Endothelial cell of umbilical vein (primary cell): ENCODE results near the gene MANBA. TPM values are rescaled to one million over a fixed set of nuclear protein-coding genes. Genes with fewer than 3 reads are reported as not detected.

Experiments
- BruUV-seq: library from RNA; stranded (reverse); fragments of 400-500 nt; replicated peaks from 2 replicates; lab custom pipeline; 2021; lab: Mats Ljungman, UMichigan
- CTCF ChIA-PET: fragments of 300-600, 350-600 bp; sonication (Branson Sonifier 250); formaldehyde crosslinking; loops from one replicate; lab custom pipeline; 2021; ENCODE audit warnings: antibody characterized with exemption, inconsistent platforms; lab: Charles Lee
- POLR2A ChIA-PET: fragments of 300-600, 350-600 bp; sonication (Branson Sonifier 250); formaldehyde crosslinking; loops from one replicate; lab custom pipeline; 2021; ENCODE audit warnings: antibody characterized with exemption, inconsistent platforms; lab: Charles Lee
- DNase-seq: peaks from one replicate; pipeline ENCODE4 v3.0.0-alpha.2; 2011; ENCODE audit warnings: low read depth, low spot score
- FAIRE-seq: peaks from 2 replicates; lab custom pipeline; 2011; peaks lifted over from hg19 to GRCh38; lab: Jason Lieb, UNC
- H2AFZ ChIP-seq: 2 replicates; pipeline ENCODE4 v1.6.0; 2012; ENCODE audit warnings: low read depth, low read length, control low read depth, inconsistent platforms
- H3K27ac ChIP-seq: 2 replicates; pipeline ENCODE4 v1.5.1; 2011; ENCODE audit warnings: low read depth, mild to moderate bottlenecking, control low read depth, low read length, moderate library complexity; ENCODE audit not compliant: insufficient read depth
- H3K27me3 ChIP-seq, 2 experiments: 2 replicates each; pipeline versions ENCODE4 v1.6.0 to v1.6.1; 2011; ENCODE audit warnings: low read length in 2 of 2, mixed read lengths in 1 of 2; ENCODE audit not compliant: control insufficient read depth in 2 of 2, insufficient read depth in 2 of 2
- H3K36me3 ChIP-seq, 2 experiments: 2 replicates in 1 of 2; 3 replicates in 1 of 2; pipeline ENCODE4 v1.5.1; 2011; ENCODE audit warnings: low read length in 2 of 2, mild to moderate bottlenecking in 1 of 2, moderate library complexity in 1 of 2; ENCODE audit not compliant: control insufficient read depth in 2 of 2, insufficient read depth in 2 of 2; ENCODE audit errors: extremely low read depth in 1 of 2
- H3K4me1 ChIP-seq: 3 replicates; pipeline ENCODE4 v1.5.1; 2011; ENCODE audit warnings: mild to moderate bottlenecking, low read length; ENCODE audit not compliant: control insufficient read depth, insufficient read depth; ENCODE audit errors: extremely low read depth
- H3K4me2 ChIP-seq: 2 replicates; pipeline ENCODE4 v1.6.1; 2011; ENCODE audit warnings: low read length, control low read depth, mixed read lengths; ENCODE audit not compliant: insufficient read depth
- H3K4me3 ChIP-seq, 3 experiments: fragments of 200-600 bp in 1 of 3; sonication (generic), shearing (Covaris generic) in 1 of 3; replicated peaks in 1 of 3; 2 replicates each; pipeline ENCODE4 v1.5.1; 2011 to 2016; ENCODE audit warnings: control low read depth in 3 of 3, low read length in 3 of 3, mild to moderate bottlenecking in 2 of 3, inconsistent platforms in 1 of 3, low read depth in 1 of 3, moderate library complexity in 1 of 3; ENCODE audit not compliant: insufficient read depth in 1 of 3
- H3K79me2 ChIP-seq: 2 replicates; pipeline ENCODE4 v1.6.0; 2012; ENCODE audit warnings: low read length, inconsistent platforms; ENCODE audit not compliant: control insufficient read depth, insufficient read depth
- H3K9ac ChIP-seq: replicated peaks from 2 replicates; pipeline ENCODE3; 2011; ENCODE audit warnings: low read length, control low read depth; ENCODE audit not compliant: insufficient read depth; ENCODE audit errors: extremely low read depth
- H3K9me1 ChIP-seq: replicated peaks from 3 replicates; pipeline ENCODE4 v1.6.0; 2011; ENCODE audit warnings: mild to moderate bottlenecking, low read length; ENCODE audit not compliant: control insufficient read depth, insufficient read depth; ENCODE audit errors: extremely low read depth
- H3K9me3 ChIP-seq: replicated peaks from 2 replicates; pipeline ENCODE4 v1.5.1; 2012; ENCODE audit warnings: low read length, inconsistent platforms; ENCODE audit not compliant: control insufficient read depth, insufficient read depth
- H4K20me1 ChIP-seq: replicated peaks from 2 replicates; pipeline ENCODE3; 2011; ENCODE audit warnings: mild to moderate bottlenecking, low read length; ENCODE audit not compliant: control insufficient read depth, insufficient read depth; ENCODE audit errors: extremely low read depth
- EZH2 ChIP-seq: IDR thresholded peaks from 2 replicates; pipeline ENCODE4 v1.6.1; 2012; ENCODE audit warnings: borderline replicate concordance, low read depth, mild to moderate bottlenecking, moderate library complexity, low read length, inconsistent platforms; ENCODE audit not compliant: severe bottlenecking
- FOS ChIP-seq: IDR thresholded peaks from 2 replicates; pipeline ENCODE4 v1.6.1; 2011; ENCODE audit warnings: mild to moderate bottlenecking, low read length, moderate library complexity, borderline replicate concordance; ENCODE audit not compliant: insufficient read depth
- GATA2 ChIP-seq: IDR thresholded peaks from 2 replicates; pipeline ENCODE4 v1.7.0; 2011; ENCODE audit warnings: low read depth, mild to moderate bottlenecking, moderate library complexity, mixed read lengths, low read length; ENCODE audit not compliant: insufficient read length, insufficient read depth
- JUN ChIP-seq: IDR thresholded peaks from 2 replicates; pipeline ENCODE4 v1.6.1; 2011; ENCODE audit warnings: borderline replicate concordance, low read depth; ENCODE audit not compliant: insufficient read length, insufficient read depth
- MYC ChIP-seq: IDR thresholded peaks from one replicate; pipeline ENCODE4 v1.6.1; 2011; ENCODE audit warnings: mild to moderate bottlenecking, low read depth, low read length
- POLR2A ChIP-seq: IDR thresholded peaks from 2 replicates; pipeline ENCODE4 v1.6.1; 2012; ENCODE audit warnings: low read depth, mild to moderate bottlenecking, control low read depth, low read length
- POLR2AphosphoS5 ChIP-seq: IDR thresholded peaks from 2 replicates; pipeline ENCODE4 v1.6.1; 2012; ENCODE audit warnings: low read depth, mild to moderate bottlenecking, control low read depth, low read length, moderate library complexity; ENCODE audit not compliant: insufficient read depth
- dilution Hi-C: fragments of 300-500 bp; cut with MboI; formaldehyde crosslinking; loops from one replicate; pipeline ENCODE4 v1.15.0; 2019; ENCODE audit warnings: low sequenced_read_pairs; ENCODE audit not compliant: extremely low pct_ligation_motif_present
- intact Hi-C: fragments of 100-400 bp; cut with micrococcal nuclease; formaldehyde crosslinking; loops from one replicate; pipeline ENCODE4 v1.10.0; 2022
- polyA plus RNA-seq, 4 experiments: library from polyadenylated mRNA; depleted of rRNA in 3 of 4; stranded (reverse) in 3 of 4; unstranded in 1 of 4; fragments of >200 nt; gene quantifications; 2 replicates each; pipeline versions ENCODE4 v1.2.1 to v1.2.3, GENCODE V29; 2011 to 2012; ENCODE audit warnings: missing spikeins in 1 of 4
- total RNA-seq: library from RNA; stranded (reverse); gene quantifications from 2 replicates; pipeline ENCODE4 v1.2.3, GENCODE V29; 2021
- TF ChIP-seq, protein P1 (sequence below): IDR thresholded peaks from 2 replicates; pipeline ENCODE4 v1.6.1; 2011; ENCODE audit not compliant: insufficient read depth, insufficient read length
- TF ChIP-seq, protein P2 (sequence below), 2 donors: IDR thresholded peaks; 1 replicate in 1 of 2; 2 replicates in 1 of 2; pipeline ENCODE4 v1.5.1; 2011; ENCODE audit warnings: low read length in 2 of 2, mild to moderate bottlenecking in 2 of 2, moderate library complexity in 2 of 2, control low read depth in 1 of 2, inconsistent platforms in 1 of 2, low read depth in 1 of 2; ENCODE audit not compliant: insufficient read depth in 1 of 2; ENCODE audit errors: extremely low read depth in 1 of 2

Gene MANBA
- total and polyA plus RNA-seq, 2 donors (not counting 3 experiments of a cell fraction or from before 2014, with no cell fraction given): 5.6 to 7.7 TPM

DNA sequence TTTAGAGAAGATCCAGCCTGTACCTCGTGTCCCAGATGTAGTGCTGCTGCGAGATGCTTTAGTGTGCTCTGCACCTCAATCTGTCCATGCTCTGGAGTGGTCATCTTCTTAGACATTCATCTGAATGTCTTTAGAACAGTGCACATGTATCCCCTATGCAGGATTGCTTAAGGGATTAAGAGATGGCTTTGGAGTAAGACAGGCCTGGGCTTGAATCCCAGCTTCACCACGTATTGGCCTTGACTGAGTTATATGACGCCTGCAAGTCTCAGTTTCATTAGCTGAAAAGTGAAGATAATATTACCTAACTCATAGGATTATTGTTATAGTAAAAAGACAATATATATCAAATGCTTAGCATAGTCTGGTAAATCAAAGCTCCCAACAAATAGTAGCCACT lies 161.3 kb downstream of the MANBA start:
- DNase-seq (no peak), FAIRE-seq (no peak)
- Histone ChIP-seq H3K9me3 (no peaks in the 10 kb centered on the region), H3K27ac (no peak overlapping the region), H3K4me3 (no peak overlapping the region), H3K36me3 (peaks cover 19 to 30% of the 10 kb centered on the region in 2 experiments), H3K79me2 (no peaks in the 10 kb centered on the region), H3K9ac (no peak overlapping the region), H4K20me1 (no peaks in the 10 kb centered on the region), H2AFZ (no peak overlapping the region), H3K4me2 (no peak overlapping the region), H3K4me1 (peaks cover 2% of the 10 kb centered on the region), H3K27me3 (no peaks in the 10 kb centered on the region), H3K9me1 (no peaks in the 10 kb centered on the region)
- TF ChIP-seq, protein P1, sequence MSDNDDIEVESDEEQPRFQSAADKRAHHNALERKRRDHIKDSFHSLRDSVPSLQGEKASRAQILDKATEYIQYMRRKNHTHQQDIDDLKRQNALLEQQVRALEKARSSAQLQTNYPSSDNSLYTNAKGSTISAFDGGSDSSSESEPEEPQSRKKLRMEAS: no peak
- TF ChIP-seq MYC (no peak), FOS (no peak), EZH2 (no peak), POLR2AphosphoS5 (no peak)
- intact Hi-C loops (no loop called here), dilution Hi-C loops (no loop called here)
- CTCF ChIA-PET: interaction anchor here (0.7 to 1.5 kb wide), 3 partner anchors 8 to 151 kb away, joined by 3 to 4 read pairs (median 4); no protein-coding TSS in a partner anchor
- BruUV-seq: no TSS peak
- POLR2A ChIA-PET: no interaction called here

DNA sequence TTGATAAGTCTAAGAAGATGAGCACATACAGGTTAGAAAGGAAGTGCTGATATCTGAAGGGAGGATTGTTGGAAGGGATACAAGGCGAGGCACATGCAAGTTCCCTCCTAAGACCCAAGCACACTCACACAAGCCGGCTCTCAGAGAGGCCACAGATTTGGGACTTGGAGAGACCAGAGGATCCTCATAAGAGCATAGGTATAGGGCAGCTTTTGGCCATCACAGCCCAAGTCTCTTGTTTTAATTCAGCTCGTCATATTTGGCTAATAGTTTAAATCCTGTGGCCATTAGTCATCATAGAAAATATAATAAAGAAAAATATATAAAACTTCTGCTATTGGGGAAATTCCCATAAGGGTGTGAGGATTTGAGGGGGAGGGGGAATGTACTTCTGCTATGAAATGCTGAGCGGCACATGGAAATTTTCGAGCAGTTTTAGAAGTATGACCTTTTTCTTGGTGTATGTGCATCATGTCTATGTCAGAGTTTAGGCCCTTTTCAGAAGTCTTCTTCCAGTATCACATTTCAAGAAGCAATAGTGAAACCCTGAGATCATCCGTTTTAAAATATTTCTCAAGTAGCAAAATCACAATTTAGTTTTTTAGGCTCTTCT lies 161.9 kb downstream of the MANBA start:
- no peaks in the 10 kb centered on the region for H3K9me1 ChIP-seq
- H3K36me3 ChIP-seq: peaks cover 19 to 28% of the 10 kb centered on the region in 2 experiments
- BruUV-seq: no TSS peak
- no peak for DNase-seq
- peaks cover 8% of the 10 kb centered on the region for H3K4me1 ChIP-seq
- no peaks in the 10 kb centered on the region for H4K20me1 ChIP-seq
- FAIRE-seq: no peak
- intact Hi-C loops: no loop called here
- no peak overlapping the region for H2AFZ ChIP-seq
- H3K79me2 ChIP-seq: no peaks in the 10 kb centered on the region
- H3K27ac ChIP-seq: no peak overlapping the region
- no peak for TF ChIP-seq GATA2
- TF ChIP-seq EZH2: no peak
- TF ChIP-seq, protein P1: no peak
- TF ChIP-seq POLR2AphosphoS5: no peak
- no peak for TF ChIP-seq POLR2A
- no peak for TF ChIP-seq FOS
- no peak for TF ChIP-seq MYC
- TF ChIP-seq JUN: no peak
- TF ChIP-seq, protein P2, sequence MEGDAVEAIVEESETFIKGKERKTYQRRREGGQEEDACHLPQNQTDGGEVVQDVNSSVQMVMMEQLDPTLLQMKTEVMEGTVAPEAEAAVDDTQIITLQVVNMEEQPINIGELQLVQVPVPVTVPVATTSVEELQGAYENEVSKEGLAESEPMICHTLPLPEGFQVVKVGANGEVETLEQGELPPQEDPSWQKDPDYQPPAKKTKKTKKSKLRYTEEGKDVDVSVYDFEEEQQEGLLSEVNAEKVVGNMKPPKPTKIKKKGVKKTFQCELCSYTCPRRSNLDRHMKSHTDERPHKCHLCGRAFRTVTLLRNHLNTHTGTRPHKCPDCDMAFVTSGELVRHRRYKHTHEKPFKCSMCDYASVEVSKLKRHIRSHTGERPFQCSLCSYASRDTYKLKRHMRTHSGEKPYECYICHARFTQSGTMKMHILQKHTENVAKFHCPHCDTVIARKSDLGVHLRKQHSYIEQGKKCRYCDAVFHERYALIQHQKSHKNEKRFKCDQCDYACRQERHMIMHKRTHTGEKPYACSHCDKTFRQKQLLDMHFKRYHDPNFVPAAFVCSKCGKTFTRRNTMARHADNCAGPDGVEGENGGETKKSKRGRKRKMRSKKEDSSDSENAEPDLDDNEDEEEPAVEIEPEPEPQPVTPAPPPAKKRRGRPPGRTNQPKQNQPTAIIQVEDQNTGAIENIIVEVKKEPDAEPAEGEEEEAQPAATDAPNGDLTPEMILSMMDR (IDR thresholded peaks at IDR 0.05; ENCODE audit: extremely low read depth in 1 of 2, insufficient read depth in 1 of 2, low read depth in 1 of 2, low read length in 2 of 2): no peak
- ChIA-PET CTCF (interaction anchor here (0.7 to 1.3 kb wide), 2 partner anchors 8 to 25 kb away, joined by 3 to 4 read pairs; no protein-coding TSS in a partner anchor), POLR2A (no interaction called here)
- dilution Hi-C loops: no loop called here
- H3K27me3 ChIP-seq: no peaks in the 10 kb centered on the region
- no peak overlapping the region for H3K9ac ChIP-seq
- H3K4me3 ChIP-seq: no peak overlapping the region
- H3K4me2 ChIP-seq: no peak overlapping the region
- H3K9me3 ChIP-seq: no peaks in the 10 kb centered on the region
